ENCODE data around the gene SH2B2.
"Not testable (repeated sequence)": the region's sequence is repeated elsewhere in the genome, so short reads cannot be mapped to it uniquely, and the experiment has no call there.

SH2B2 gene

GRCh38 chr7:102337420-102337819, 50.8 kb downstream of the SH2B2 start:
- not testable (repeated sequence) for DNase-seq

DNA sequence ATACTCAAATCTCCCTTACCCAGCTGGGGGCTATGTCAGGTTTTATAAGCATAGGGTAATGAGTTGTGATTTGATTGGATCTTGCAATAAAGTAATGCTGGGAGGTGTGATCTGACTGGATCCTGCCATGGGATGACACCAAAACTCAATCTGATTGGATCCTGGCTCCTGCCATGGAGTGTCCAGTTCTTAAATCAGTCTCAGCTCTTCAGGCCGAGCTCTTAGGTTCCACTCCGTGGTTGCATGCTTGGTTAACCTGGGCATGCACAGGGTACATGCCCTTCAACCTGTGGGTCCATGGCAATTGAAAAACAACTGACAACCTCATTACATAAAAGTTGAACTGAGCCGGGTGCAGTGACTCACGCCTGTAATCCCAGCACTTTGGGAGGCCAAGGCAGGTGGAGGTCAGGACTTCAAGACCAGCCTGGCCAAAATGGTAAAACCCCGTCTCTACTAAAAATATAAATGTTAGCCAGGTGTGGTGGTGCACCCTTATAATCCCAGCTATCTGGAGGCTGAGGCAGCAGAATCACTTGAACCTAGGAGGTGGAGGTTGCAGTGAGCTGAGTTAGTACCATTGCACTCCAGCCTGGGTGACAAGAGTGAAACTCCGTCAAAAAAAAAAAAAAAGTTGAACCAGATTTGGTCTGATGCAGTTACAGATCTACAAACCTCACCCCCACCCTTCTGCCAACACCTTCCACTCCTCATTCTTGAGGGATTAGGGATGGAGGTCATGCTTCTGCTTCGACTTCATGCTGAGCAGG, 54.1 kb downstream of the SH2B2 start:
- not testable (repeated sequence) for DNase-seq

GRCh38 chr7:102346983-102347382, 60.3 kb downstream of the SH2B2 start:
- DNase-seq = not testable (repeated sequence)

- not testable (repeated sequence) for DNase-seq
These were observed 69.7 kb downstream of the SH2B2 start, which contains the start of gene SPDYE6 for GRCh38 chr7:102356344-102356743. Gene SPDYE6, minus strand, starts transcription at chr7:102356444. Its CDS starts 421 bp downstream, at chr7:102356023.

- peak; percentile 96 for DNase-seq
These were observed 77.1 kb downstream of the SH2B2 start for GRCh38 chr7:102363549-102364393.

GRCh38 chr7:102364394-102364886, 77.8 kb downstream of the SH2B2 start:
- DNase-seq = peak; percentile 5

GRCh38 chr7:102365390-102365789, 78.7 kb downstream of the SH2B2 start:
- DNase-seq = not testable (repeated sequence)

GRCh38 chr7:102370038-102370437, 83.4 kb downstream of the SH2B2 start:
- DNase-seq = not testable (repeated sequence)
